IMR-90 (cell line): ENCODE measurements around the gene CNKSR3. TPM values are rescaled to one million over a fixed set of nuclear protein-coding genes. Genes with fewer than 3 reads are reported as not detected.

ENCODE experiments used
- ATAC-seq: fragments of 200-7000 bp; cut with Tn5 transposase; 2 replicates; pipeline ENCODE4 v1.9.1; 2020; ENCODE audit warnings: low read depth, mild to moderate bottlenecking, moderate library complexity
- BruUV-seq: library from RNA; stranded (reverse); fragments of 400-500 nt; replicated peaks from 2 replicates; lab custom pipeline; 2021; lab: Mats Ljungman, UMichigan
- CTCF ChIA-PET: fragments of 300-600 bp; formaldehyde crosslinking; extraction: SDS; loops from one replicate; lab custom pipeline; 2021; ENCODE audit warnings: antibody characterized with exemption; lab: Yijun Ruan, JAX
- POLR2A ChIA-PET: fragments of 300-600 bp; sonication (Branson Sonifier 250); formaldehyde crosslinking; loops from one replicate; lab custom pipeline; 2022; ENCODE audit warnings: antibody characterized with exemption; ENCODE audit not compliant: unreplicated experiment; lab: Charles Lee
- DNase-seq: peaks from one replicate; pipeline ENCODE4 v3.0.0; 2013
- H2AFZ ChIP-seq: replicated peaks from 2 replicates; pipeline ENCODE3; 2013; ENCODE audit warnings: low read length, mild to moderate bottlenecking; ENCODE audit not compliant: poor library complexity
- H2AK5ac ChIP-seq: 2 replicates; pipeline ENCODE4 v1.6.1; 2013; ENCODE audit warnings: low read depth, low read length, inconsistent platforms
- H2AK9ac ChIP-seq: replicated peaks from 2 replicates; pipeline ENCODE3; 2013; ENCODE audit warnings: mild to moderate bottlenecking, low read depth, low read length, moderate library complexity; ENCODE audit not compliant: poor library complexity
- H2BK120ac ChIP-seq: 2 replicates; pipeline ENCODE4 v1.6.1; 2013; ENCODE audit warnings: low read depth, low read length, inconsistent platforms
- H2BK15ac ChIP-seq: 3 replicates; pipeline ENCODE4 v1.6.1; 2013; ENCODE audit warnings: low read depth, low read length, inconsistent platforms
- H2BK20ac ChIP-seq: 2 replicates; pipeline ENCODE4 v1.6.1; 2013; ENCODE audit warnings: low read depth, mild to moderate bottlenecking, inconsistent platforms, low read length, moderate library complexity
- H2BK5ac ChIP-seq: 2 replicates; pipeline ENCODE4 v1.6.1; 2013; ENCODE audit warnings: mild to moderate bottlenecking, low read depth, low read length, inconsistent platforms; ENCODE audit not compliant: poor library complexity, severe bottlenecking
- H3K14ac ChIP-seq: replicated peaks from 2 replicates; pipeline ENCODE4 v1.6.1; 2013; ENCODE audit warnings: low read depth, low read length, inconsistent platforms
- H3K18ac ChIP-seq: 2 replicates; pipeline ENCODE4 v1.6.1; 2013; ENCODE audit warnings: low read depth, low read length, control low read depth
- H3K23ac ChIP-seq: 2 replicates; pipeline ENCODE4 v1.6.1; 2013; ENCODE audit warnings: low read depth, low read length, inconsistent platforms
- H3K27ac ChIP-seq: 2 replicates; pipeline ENCODE4 v1.5.1; 2013; ENCODE audit warnings: mild to moderate bottlenecking, control low read depth, low read length; ENCODE audit not compliant: insufficient read depth
- H3K27me3 ChIP-seq: 2 replicates; pipeline ENCODE4 v1.6.1; 2013; ENCODE audit warnings: low read length; ENCODE audit not compliant: control insufficient read depth, insufficient read depth
- H3K36me3 ChIP-seq: 2 replicates; pipeline ENCODE4 v1.6.1; 2013; ENCODE audit warnings: low read length, mixed read lengths; ENCODE audit not compliant: control insufficient read depth, insufficient read depth
- H3K4ac ChIP-seq: 2 replicates; pipeline ENCODE4 v1.6.1; 2013; ENCODE audit warnings: low read depth, low read length, inconsistent platforms
- H3K4me1 ChIP-seq: 2 replicates; pipeline ENCODE4 v1.6.1; 2013; ENCODE audit warnings: low read length, mixed read lengths; ENCODE audit not compliant: control insufficient read depth, insufficient read depth
- H3K4me2 ChIP-seq: 2 replicates; pipeline ENCODE4 v1.6.1; 2013; ENCODE audit warnings: low read depth, mild to moderate bottlenecking, control low read depth, low read length, moderate library complexity
- H3K4me3 ChIP-seq: 2 replicates; pipeline ENCODE4 v1.5.1; 2013; ENCODE audit warnings: low read depth, mild to moderate bottlenecking, control low read depth, low read length, moderate library complexity; ENCODE audit not compliant: insufficient read depth
- H3K56ac ChIP-seq: 2 replicates; pipeline ENCODE4 v1.6.1; 2013; ENCODE audit warnings: low read length, inconsistent platforms; ENCODE audit not compliant: insufficient read depth; ENCODE audit errors: extremely low read depth
- H3K79me1 ChIP-seq, 2 experiments: 2 replicates each; pipeline ENCODE4 v1.6.1; 2013; ENCODE audit warnings: low read length in 2 of 2, inconsistent platforms in 1 of 2, low read depth in 1 of 2
- H3K9ac ChIP-seq: 2 replicates; pipeline ENCODE4 v1.6.1; 2013; ENCODE audit warnings: low read depth, low read length, control low read depth
- H3K9me1 ChIP-seq: 2 replicates; pipeline ENCODE4 v1.6.1; 2013; ENCODE audit warnings: low read length, inconsistent platforms; ENCODE audit not compliant: insufficient read depth
- H3K9me3 ChIP-seq: 2 replicates; pipeline ENCODE4 v1.6.1; 2013; ENCODE audit warnings: low read length; ENCODE audit not compliant: control insufficient read depth, insufficient read depth
- H4K20me1 ChIP-seq: 2 replicates; pipeline ENCODE4 v1.6.1; 2013; ENCODE audit warnings: low read length, inconsistent platforms; ENCODE audit not compliant: insufficient read depth
- H4K5ac ChIP-seq: 2 replicates; pipeline ENCODE4 v1.6.1; 2013; ENCODE audit warnings: mild to moderate bottlenecking, low read depth, low read length, control low read depth
- H4K8ac ChIP-seq, 2 experiments: 2 replicates each; pipeline ENCODE4 v1.6.1; 2013; ENCODE audit warnings: low read depth in 2 of 2, low read length in 2 of 2, control low read depth in 1 of 2, inconsistent platforms in 1 of 2
- H4K91ac ChIP-seq: 2 replicates; pipeline ENCODE4 v1.6.1; 2013; ENCODE audit warnings: low read depth, low read length, inconsistent platforms; ENCODE audit not compliant: insufficient read depth
- BHLHE40 ChIP-seq: fragments of 150-350 bp; IDR thresholded peaks from 2 replicates; pipeline ENCODE4 v1.6.1; 2016; ENCODE audit warnings: mild to moderate bottlenecking, low read depth, low read length
- CEBPB ChIP-seq: IDR thresholded peaks from 2 replicates; pipeline ENCODE4 v1.6.1; 2012; ENCODE audit warnings: low read depth, low read length, improper control_type of control experiment
- CTCF ChIP-seq: conservative IDR thresholded peaks from 2 replicates; pipeline ENCODE4 v1.5.1; 2012; ENCODE audit warnings: mild to moderate bottlenecking, low read depth, low read length, improper control_type of control experiment
- ELK1 ChIP-seq: fragments of 150-350 bp; IDR thresholded peaks from 2 replicates; pipeline ENCODE4 v1.6.1; 2016; ENCODE audit warnings: low read depth, mild to moderate bottlenecking, low read length, moderate library complexity, borderline replicate concordance
- FOS ChIP-seq: fragments of 150-350 bp; IDR thresholded peaks from 2 replicates; pipeline ENCODE4 v1.6.1; 2016; ENCODE audit warnings: low read depth, low read length
- MAFK ChIP-seq: IDR thresholded peaks from 2 replicates; pipeline ENCODE4 v1.6.1; 2012; ENCODE audit warnings: low read depth, low read length, improper control_type of control experiment
- NFE2L2 ChIP-seq: fragments of 150-350 bp; IDR thresholded peaks from 2 replicates; pipeline ENCODE4 v1.6.1; 2016; ENCODE audit warnings: low read depth, mild to moderate bottlenecking, low read length
- RAD21 ChIP-seq: IDR thresholded peaks from 2 replicates; pipeline ENCODE4 v1.6.1; 2012; ENCODE audit warnings: low read length, improper control_type of control experiment
- RCOR1 ChIP-seq: IDR thresholded peaks from 2 replicates; pipeline ENCODE4 v1.6.1; 2012; ENCODE audit warnings: mild to moderate bottlenecking, low read length, improper control_type of control experiment; ENCODE audit not compliant: insufficient replicate concordance
- RFX5 ChIP-seq: IDR thresholded peaks from 2 replicates; pipeline ENCODE4 v1.8.0; 2012; ENCODE audit warnings: low read depth, mild to moderate bottlenecking, low read length, moderate library complexity
- SMC3 ChIP-seq: fragments of 150-350 bp; IDR thresholded peaks from 2 replicates; pipeline ENCODE4 v1.6.1; 2016; ENCODE audit warnings: low read depth, mild to moderate bottlenecking, antibody characterized with exemption, low read length, moderate library complexity
- USF2 ChIP-seq: fragments of 150-350 bp; IDR thresholded peaks from 2 replicates; pipeline ENCODE4 v1.6.1; 2017; ENCODE audit warnings: mild to moderate bottlenecking, antibody characterized with exemption, low read length, low read depth
- WGBS, 2 experiments: methylation state at CpG; one replicate each; pipeline versions ENCODE4 v1.1.5 to v1.1.7; 2013; ENCODE audit warnings: missing lambda C conversion rate in 2 of 2; ENCODE audit not compliant: insufficient read length in 1 of 2; ENCODE audit errors: extremely low coverage in 2 of 2; 5-methylcytosine and 5-hydroxymethylcytosine counted together
- dilution Hi-C: fragments of 300-500 bp; cut with HindIII; formaldehyde crosslinking; loops from one replicate; pipeline ENCODE4 v1.14.3; 2018; ENCODE audit warnings: low sequenced_read_pairs; ENCODE audit not compliant: unreplicated experiment
- in situ Hi-C: fragments of 300-500 bp; cut with MboI; formaldehyde crosslinking; loops from 3 replicates; pipeline ENCODE4 v1.14.3; 2019; ENCODE audit warnings: low sequenced_read_pairs, inconsistent platforms, mixed read lengths
- intact Hi-C: fragments of 100-400 bp; cut with micrococcal nuclease; formaldehyde crosslinking; loops from 2 replicates; pipeline ENCODE4 v1.10.0; 2022
- polyA plus RNA-seq, 3 experiments: library from polyadenylated mRNA; depleted of rRNA; stranded (reverse); fragments of >200 nt; gene quantifications; 2 replicates each; pipeline ENCODE4 v1.2.3, GENCODE V29; 2012; ENCODE audit warnings: low replicate concordance in 1 of 3
- total RNA-seq: library from RNA; depleted of rRNA; stranded (reverse); fragments of >200 nt; gene quantifications from 2 replicates; pipeline ENCODE4 v1.2.3, GENCODE V29; 2012

CNKSR3 gene
- total and polyA plus RNA-seq, 2 of the 4 experiments (the other 2 are of a cell fraction): 6.7 to 15.8 TPM

- Histone ChIP-seq H3K27ac (no peak overlapping the region), H3K14ac (no peak overlapping the region), H4K5ac (no peak overlapping the region), H3K56ac (no peak overlapping the region), H3K36me3 (peaks cover 1% of the 10 kb centered on the region; the same call in 1 of the 2 replicates), H3K4me3 (no peak overlapping the region), H3K9me3 (no peaks in the 10 kb centered on the region), H3K9ac (no peak overlapping the region), H3K18ac (no peak overlapping the region), H2AFZ (no peak overlapping the region), H4K20me1 (peaks cover 20% of the 10 kb centered on the region), H3K4ac (no peak overlapping the region), H2AK5ac (no peak overlapping the region), H3K9me1 (peaks cover 8% of the 10 kb centered on the region; the same call in 1 of the 2 replicates), H2BK120ac (no peak overlapping the region), H3K79me1 (peaks cover 39 to 79% of the 10 kb centered on the region in 2 experiments), H3K27me3 (no peaks in the 10 kb centered on the region), H2AK9ac (no peak overlapping the region), H4K91ac (no peak overlapping the region), H3K23ac (no peak overlapping the region), H2BK20ac (no peak overlapping the region), H3K4me2 (no peak overlapping the region), H2BK15ac (no peak overlapping the region), H3K4me1 (no peaks in the 10 kb centered on the region; the same call in 1 of the 2 replicates), H4K8ac (no peak overlapping the region), H2BK5ac (no peak overlapping the region)
- CTCF ChIA-PET: interaction anchor here (0.7 to 1.1 kb wide), 3 partner anchors 9 to 149 kb away, joined by 3 to 5 read pairs (median 3); no protein-coding TSS in a partner anchor
- POLR2A ChIA-PET: interaction anchor here (1.2 kb wide), 1 partner anchor 10 kb away, joined by 3 read pairs; no protein-coding TSS in a partner anchor
- no TSS peak for BruUV-seq
- ATAC-seq: no peak
- 100% methylated on average over 2 of the region's 6 CpGs; no CpG with 5 or more reads in 1 of the 2 experiments for WGBS, 2 experiments
- dilution Hi-C loops (no loop called here), in situ Hi-C loops (no loop called here), intact Hi-C loops (no loop called here)
- TF ChIP-seq BHLHE40 (no peak), FOS (no peak), RAD21 (no peak), RFX5 (no peak), RCOR1 (no peak), MAFK (no peak), USF2 (no peak), CEBPB (no peak), ELK1 (no peak), NFE2L2 (no peak), SMC3 (no peak), CTCF (no peak)
- no peak for DNase-seq
Observed at GRCh38 chr6:154498340-154498934, 12.0 kb downstream of the CNKSR3 start.
